ENCODE data around the gene ALDH2. TPM values are rescaled to one million over a fixed set of nuclear protein-coding genes. Genes with fewer than 3 reads are reported as not detected.

ALDH2 gene
- total RNA-seq, 3 donors from 2014 or later: 293 to 382 (median 304) TPM

DNA sequence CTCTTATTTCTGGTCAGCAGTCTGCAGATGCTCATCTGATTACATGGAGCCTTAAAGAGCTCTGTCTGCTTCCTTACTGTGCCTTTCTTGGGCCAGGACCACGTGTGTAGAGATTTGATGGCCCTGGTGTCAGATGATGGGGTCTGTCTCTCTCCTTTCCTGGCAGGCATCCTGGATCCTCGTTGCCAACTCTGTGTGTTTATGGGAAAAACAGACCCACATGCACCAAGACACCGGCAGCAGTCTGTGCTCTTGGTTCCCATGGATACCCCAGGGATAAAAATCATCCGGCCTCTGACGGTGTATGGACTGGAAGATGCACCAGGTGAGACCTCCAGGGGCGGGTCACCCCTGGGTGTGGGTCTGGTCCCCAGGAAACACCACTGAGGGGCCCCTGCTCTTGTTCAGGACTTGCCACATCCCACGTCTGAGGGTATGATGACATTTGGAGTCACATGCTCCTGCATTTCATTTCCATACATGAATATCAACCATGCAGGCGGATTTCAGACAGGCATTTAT lies 18.5 kb upstream of the ALDH2 start:
- no peaks in the 10 kb centered on the region for H3K9me3 ChIP-seq
- ATAC-seq: no peak
- H3K4me3 ChIP-seq: no peak overlapping the region
- peaks cover 9% of the 10 kb centered on the region for H3K36me3 ChIP-seq (ENCODE audit: low read depth)
- no peaks in the 10 kb centered on the region for H3K4me1 ChIP-seq (ENCODE audit: low read depth)
- TF ChIP-seq, protein P1, sequence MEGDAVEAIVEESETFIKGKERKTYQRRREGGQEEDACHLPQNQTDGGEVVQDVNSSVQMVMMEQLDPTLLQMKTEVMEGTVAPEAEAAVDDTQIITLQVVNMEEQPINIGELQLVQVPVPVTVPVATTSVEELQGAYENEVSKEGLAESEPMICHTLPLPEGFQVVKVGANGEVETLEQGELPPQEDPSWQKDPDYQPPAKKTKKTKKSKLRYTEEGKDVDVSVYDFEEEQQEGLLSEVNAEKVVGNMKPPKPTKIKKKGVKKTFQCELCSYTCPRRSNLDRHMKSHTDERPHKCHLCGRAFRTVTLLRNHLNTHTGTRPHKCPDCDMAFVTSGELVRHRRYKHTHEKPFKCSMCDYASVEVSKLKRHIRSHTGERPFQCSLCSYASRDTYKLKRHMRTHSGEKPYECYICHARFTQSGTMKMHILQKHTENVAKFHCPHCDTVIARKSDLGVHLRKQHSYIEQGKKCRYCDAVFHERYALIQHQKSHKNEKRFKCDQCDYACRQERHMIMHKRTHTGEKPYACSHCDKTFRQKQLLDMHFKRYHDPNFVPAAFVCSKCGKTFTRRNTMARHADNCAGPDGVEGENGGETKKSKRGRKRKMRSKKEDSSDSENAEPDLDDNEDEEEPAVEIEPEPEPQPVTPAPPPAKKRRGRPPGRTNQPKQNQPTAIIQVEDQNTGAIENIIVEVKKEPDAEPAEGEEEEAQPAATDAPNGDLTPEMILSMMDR (IDR thresholded peaks at IDR 0.05): no peak
- peak in 1 of 3 donors; percentile 16 for DNase-seq
- intact Hi-C loops (cut with DNase I, micrococcal nuclease): no loop called here

DNA sequence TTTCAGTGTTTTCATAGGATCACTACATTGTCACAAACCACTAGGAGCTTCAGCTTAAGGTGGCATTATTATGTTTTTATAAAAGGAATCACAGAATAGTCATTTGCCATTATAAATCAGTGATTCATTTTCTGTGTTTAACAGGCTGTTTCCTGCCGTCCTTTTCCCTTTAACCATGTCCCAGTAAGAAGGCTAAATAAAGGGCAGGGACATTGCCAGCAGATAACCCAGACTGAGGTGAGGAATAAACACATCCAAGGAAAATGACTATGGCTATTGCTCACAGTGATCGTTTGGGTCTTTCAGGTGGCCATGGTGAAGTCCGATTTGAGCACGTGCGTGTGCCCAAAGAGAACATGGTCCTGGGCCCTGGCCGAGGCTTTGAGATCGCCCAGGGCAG lies 17.9 kb upstream of the ALDH2 start:
- no peak for ATAC-seq
- Histone ChIP-seq H3K4me1 (ENCODE audit: low read depth) (no peaks in the 10 kb centered on the region), H3K36me3 (ENCODE audit: low read depth) (peaks cover 9% of the 10 kb centered on the region), H3K4me3 (no peak overlapping the region), H3K9me3 (no peaks in the 10 kb centered on the region)
- intact Hi-C loops (cut with DNase I, micrococcal nuclease): no loop called here
- no peak for DNase-seq
- TF ChIP-seq, protein P1 (IDR thresholded peaks at IDR 0.05): no peak

DNA sequence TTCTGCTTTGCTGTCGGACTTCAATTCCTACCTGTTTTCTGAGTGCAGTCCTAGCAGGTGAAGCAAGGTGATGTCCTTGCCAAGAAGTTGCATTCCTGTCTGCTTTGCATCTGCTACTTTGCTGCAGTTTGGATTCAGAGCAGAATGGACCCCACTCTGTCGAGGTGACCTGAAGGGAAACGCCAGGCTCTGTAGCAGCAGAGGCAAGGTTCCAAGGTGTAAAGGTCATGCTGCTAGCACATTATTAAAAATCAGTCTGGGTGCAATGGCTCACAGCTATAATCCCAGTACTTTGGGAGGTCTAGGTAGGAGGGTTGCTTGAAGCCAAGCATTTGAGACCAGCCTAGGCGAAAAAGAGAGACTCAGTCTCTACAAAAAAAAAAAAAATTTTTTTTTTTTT lies 17.3 kb upstream of the ALDH2 start:
- ATAC-seq: no peak
- intact Hi-C loops (cut with DNase I, micrococcal nuclease): no loop called here

DNA sequence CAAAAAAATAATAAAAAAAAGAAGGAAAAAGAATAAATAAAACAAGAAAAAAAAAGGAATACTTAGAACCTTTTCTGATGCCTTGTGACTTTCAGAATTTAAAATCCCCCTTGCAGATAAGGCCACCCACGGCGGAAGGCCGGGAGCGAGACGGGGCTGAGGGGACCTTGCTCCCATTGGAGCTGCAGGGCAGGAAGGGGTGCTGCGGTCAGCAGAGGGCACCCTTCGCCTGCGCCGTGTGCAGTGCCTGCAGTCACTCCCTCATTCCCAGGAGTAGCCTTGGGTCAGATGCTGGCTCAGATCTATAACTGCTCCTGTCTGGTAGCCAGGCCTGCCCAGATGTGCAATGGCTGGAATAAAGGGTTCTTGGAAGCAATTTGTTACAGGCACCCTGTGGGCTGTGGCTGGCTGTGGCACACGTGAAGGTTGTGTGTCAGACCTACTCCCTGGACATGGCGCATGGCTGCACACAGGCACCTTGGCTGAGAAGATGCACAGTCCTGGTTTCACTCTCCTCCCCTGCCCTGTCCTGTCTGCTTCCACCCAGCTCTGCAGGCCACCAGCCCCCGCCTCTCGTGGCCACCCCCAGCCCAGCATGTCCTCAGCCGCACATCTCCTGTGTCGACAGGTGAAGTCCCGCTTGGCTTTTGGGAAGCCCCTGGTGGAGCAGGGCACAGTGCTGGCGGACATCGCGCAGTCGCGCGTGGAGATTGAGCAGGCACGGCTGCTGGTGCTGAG lies 13.4 kb upstream of the ALDH2 start:
- ATAC-seq (peak; percentile 98), DNase-seq (peak; percentile 69 to 77 (median 76))
- TF ChIP-seq, protein P1 (IDR thresholded peaks at IDR 0.05): peak; percentile 62
- Histone ChIP-seq H3K4me1 (ENCODE audit: low read depth) (no peaks in the 10 kb centered on the region), H3K4me3 (no peak overlapping the region), H3K36me3 (ENCODE audit: low read depth) (no peaks in the 10 kb centered on the region), H3K9me3 (no peaks in the 10 kb centered on the region)
- intact Hi-C loops (cut with DNase I, micrococcal nuclease): loop anchor here (5.0 kb wide), 1 partner anchor 59 kb away; no protein-coding TSS in a partner anchor

More for the DNA sequence above, 17.3 kb upstream of the ALDH2 start:
- Histone ChIP-seq H3K9me3 (no peaks in the 10 kb centered on the region), H3K36me3 (ENCODE audit: low read depth) (peaks cover 9% of the 10 kb centered on the region), H3K4me3 (no peak overlapping the region), H3K4me1 (ENCODE audit: low read depth) (no peaks in the 10 kb centered on the region)
- TF ChIP-seq, protein P1 (IDR thresholded peaks at IDR 0.05): no peak
- DNase-seq: peak in 1 of 3 donors; percentile 8

DNA sequence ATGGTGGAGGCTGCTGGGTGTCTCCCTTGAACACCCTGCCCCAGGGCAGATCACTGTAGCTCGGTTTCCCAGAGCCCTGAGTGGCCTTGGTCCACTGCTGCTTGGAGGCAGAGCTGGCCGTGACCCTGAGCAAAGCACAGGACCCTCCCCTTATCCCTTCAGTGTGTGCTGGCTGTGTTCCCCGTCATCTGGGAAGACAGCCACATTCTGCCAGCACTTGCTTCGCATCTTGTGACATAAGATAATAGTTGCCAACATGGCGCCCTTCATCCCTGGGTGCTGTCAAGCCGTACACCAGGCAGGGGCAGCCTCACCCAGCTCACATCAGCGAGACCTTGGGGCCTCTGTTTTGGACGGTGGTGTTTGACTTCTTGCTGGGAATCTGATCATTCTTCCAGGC lies 12.1 kb upstream of the ALDH2 start:
- intact Hi-C loops (cut with DNase I, micrococcal nuclease): loop anchor here (5.0 kb wide), 2 partner anchors 38 to 58 kb away; no protein-coding TSS in a partner anchor
- TF ChIP-seq, protein P1 (IDR thresholded peaks at IDR 0.05): no peak
- no peaks in the 10 kb centered on the region for H3K36me3 ChIP-seq (ENCODE audit: low read depth)
- no peaks in the 10 kb centered on the region for H3K9me3 ChIP-seq
- H3K4me3 ChIP-seq: no peak overlapping the region
- DNase-seq (no peak), ATAC-seq (no peak)
- no peaks in the 10 kb centered on the region for H3K4me1 ChIP-seq (ENCODE audit: low read depth)
